Midbrain (tissue), 1 donor: Measurements from ENCODE around the gene SEC61G.

Source experiments
- DNase-seq: peaks from one replicate; lab custom pipeline; 2025; lab: John Stamatoyannopoulos, UW

Gene SEC61G

GRCh38 chr7:54758702-54759592 lies at the start of gene SEC61G:
SEC61G (minus strand) TSS chr7:54759211; CDS start chr7:54757588, 1,623 bp downstream.
- DNase-seq = peak; percentile 96

GRCh38 chr7:54802841-54803240 lies 43.8 kb upstream of the SEC61G start:
- DNase-seq = no peak

- no peak for DNase-seq
These were observed 43.1 kb upstream of the SEC61G start for GRCh38 chr7:54802114-54802513.

- DNase-seq = no peak
These were observed 40.8 kb upstream of the SEC61G start for GRCh38 chr7:54799792-54800191.

GRCh38 chr7:54798530-54798929 lies 39.5 kb upstream of the SEC61G start:
- no peak for DNase-seq

- no peak for DNase-seq
These were observed 37.8 kb upstream of the SEC61G start for GRCh38 chr7:54796853-54797252.

GRCh38 chr7:54796150-54796549 lies 37.1 kb upstream of the SEC61G start:
- no peak for DNase-seq

GRCh38 chr7:54792383-54792782 lies 33.4 kb upstream of the SEC61G start:
- DNase-seq = no peak

- peak; percentile 50 for DNase-seq
These were observed 29.7 kb upstream of the SEC61G start for GRCh38 chr7:54788664-54789063.

GRCh38 chr7:54785261-54785660 lies 26.2 kb upstream of the SEC61G start:
- no peak for DNase-seq

- DNase-seq = no peak
These were observed 24.9 kb upstream of the SEC61G start for GRCh38 chr7:54783952-54784351.

- DNase-seq = no peak
These were observed 23.8 kb upstream of the SEC61G start for GRCh38 chr7:54782829-54783228.

GRCh38 chr7:54782314-54782713 lies 23.3 kb upstream of the SEC61G start:
- no peak for DNase-seq

GRCh38 chr7:54781134-54781920 lies 22.3 kb upstream of the SEC61G start:
- DNase-seq = no peak

- DNase-seq = no peak
These were observed 21.5 kb upstream of the SEC61G start for GRCh38 chr7:54780490-54780889.

GRCh38 chr7:54778696-54779540 lies 19.9 kb upstream of the SEC61G start:
- no peak for DNase-seq

GRCh38 chr7:54778166-54778565 lies 19.2 kb upstream of the SEC61G start:
- DNase-seq = no peak

GRCh38 chr7:54774785-54775740 lies 16.1 kb upstream of the SEC61G start:
- no peak for DNase-seq

- DNase-seq = peak; percentile 69
These were observed 14.7 kb upstream of the SEC61G start for GRCh38 chr7:54773472-54774399.

GRCh38 chr7:54769203-54769602 lies 10.2 kb upstream of the SEC61G start:
- no peak for DNase-seq
